ENCODE results near the gene CDC42BPA.
"Not testable (repeated sequence)": the region's sequence is repeated elsewhere in the genome, so short reads cannot be mapped to it uniquely, and the experiment has no call there.

Gene CDC42BPA

DNA sequence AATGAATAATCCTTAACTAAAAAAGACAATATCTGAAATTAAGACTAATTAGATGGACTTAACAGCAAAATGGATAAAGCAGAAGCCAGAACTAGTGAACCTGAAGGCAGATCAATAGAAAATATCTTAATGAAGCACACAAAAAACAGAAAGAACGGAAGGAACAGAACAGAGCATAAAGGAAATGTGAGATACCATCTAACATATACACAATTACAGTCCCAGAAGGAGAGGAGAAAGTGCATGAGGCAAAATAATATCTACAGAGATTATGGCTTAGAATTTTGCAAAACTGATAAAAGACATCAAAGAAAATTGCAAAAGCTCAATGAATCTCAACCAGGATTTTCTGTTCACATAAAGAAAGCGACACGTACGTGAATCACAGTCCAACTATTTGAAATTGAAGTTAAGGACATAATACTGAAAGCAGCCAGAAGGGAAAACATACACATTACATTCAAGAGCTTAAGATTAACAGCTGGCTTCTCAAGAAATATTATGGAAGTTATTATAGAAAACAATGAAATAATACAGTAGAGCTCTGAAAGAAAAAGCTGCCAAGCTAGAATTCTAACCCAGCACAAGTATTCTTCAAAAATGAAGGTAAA, 182.0 kb downstream of the CDC42BPA start:
- no peak for ATAC-seq

DNA sequence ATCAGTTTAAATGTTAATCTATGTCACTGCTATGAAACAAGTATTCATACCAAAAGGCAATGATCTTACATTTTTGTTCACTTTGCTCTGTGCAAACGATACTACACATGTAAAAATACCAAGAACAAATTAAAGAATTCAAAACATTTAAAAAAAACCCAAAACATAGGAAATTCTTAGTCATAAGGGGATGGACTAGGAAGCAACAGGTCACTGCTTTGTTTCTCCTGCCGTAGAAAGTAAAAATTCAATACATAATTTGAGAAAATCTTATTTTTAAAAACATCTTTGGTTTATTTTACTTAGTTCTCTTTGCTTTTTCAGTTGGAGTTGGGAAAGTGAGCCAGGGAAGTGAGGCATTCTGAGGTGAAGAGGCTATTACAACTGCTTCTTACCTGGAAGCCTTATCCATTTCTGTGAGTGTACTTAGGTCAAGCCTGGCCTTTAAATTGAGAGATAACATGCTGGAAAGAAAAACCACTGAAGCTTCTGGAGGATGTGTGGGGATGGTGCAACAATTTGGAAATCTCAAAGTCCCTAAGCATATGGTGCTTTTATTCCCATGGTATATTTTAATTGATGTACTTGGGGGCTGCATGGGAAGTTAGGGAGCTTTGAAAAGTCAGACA, 183.5 kb downstream of the CDC42BPA start:
- no peak for ATAC-seq
- TF ChIP-seq, protein P1, sequence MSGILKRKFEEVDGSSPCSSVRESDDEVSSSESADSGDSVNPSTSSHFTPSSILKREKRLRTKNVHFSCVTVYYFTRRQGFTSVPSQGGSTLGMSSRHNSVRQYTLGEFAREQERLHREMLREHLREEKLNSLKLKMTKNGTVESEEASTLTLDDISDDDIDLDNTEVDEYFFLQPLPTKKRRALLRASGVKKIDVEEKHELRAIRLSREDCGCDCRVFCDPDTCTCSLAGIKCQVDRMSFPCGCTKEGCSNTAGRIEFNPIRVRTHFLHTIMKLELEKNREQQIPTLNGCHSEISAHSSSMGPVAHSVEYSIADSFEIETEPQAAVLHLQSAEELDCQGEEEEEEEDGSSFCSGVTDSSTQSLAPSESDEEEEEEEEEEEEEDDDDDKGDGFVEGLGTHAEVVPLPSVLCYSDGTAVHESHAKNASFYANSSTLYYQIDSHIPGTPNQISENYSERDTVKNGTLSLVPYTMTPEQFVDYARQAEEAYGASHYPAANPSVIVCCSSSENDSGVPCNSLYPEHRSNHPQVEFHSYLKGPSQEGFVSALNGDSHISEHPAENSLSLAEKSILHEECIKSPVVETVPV (CRISPR knock-in tag; IDR thresholded peaks at IDR 0.05): no peak
- no peak for TF ChIP-seq BACH2 (CRISPR knock-in tag; IDR thresholded peaks at IDR 0.05; ENCODE audit: borderline replicate concordance)
- no peak for TF ChIP-seq CSDC2 (CRISPR knock-in tag; IDR thresholded peaks at IDR 0.05)
- TF ChIP-seq ZC3H10 (CRISPR knock-in tag; IDR thresholded peaks at IDR 0.05): no peak
- TF ChIP-seq ESRRG (CRISPR knock-in tag; IDR thresholded peaks at IDR 0.05): no peak
- no peak for TF ChIP-seq SNAI2 (CRISPR knock-in tag; IDR thresholded peaks at IDR 0.05)
- TF ChIP-seq, protein P2, sequence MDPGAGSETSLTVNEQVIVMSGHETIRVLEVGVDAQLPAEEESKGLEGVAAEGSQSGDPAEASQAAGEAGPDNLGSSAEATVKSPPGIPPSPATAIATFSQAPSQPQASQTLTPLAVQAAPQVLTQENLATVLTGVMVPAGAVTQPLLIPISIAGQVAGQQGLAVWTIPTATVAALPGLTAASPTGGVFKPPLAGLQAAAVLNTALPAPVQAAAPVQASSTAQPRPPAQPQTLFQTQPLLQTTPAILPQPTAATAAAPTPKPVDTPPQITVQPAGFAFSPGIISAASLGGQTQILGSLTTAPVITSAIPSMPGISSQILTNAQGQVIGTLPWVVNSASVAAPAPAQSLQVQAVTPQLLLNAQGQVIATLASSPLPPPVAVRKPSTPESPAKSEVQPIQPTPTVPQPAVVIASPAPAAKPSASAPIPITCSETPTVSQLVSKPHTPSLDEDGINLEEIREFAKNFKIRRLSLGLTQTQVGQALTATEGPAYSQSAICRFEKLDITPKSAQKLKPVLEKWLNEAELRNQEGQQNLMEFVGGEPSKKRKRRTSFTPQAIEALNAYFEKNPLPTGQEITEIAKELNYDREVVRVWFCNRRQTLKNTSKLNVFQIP (CRISPR knock-in tag; IDR thresholded peaks at IDR 0.05; ENCODE audit: borderline replicate concordance, low read depth): no peak
- TF ChIP-seq PPARA (CRISPR knock-in tag; IDR thresholded peaks at IDR 0.05; ENCODE audit: borderline replicate concordance): no peak
- no peak for TF ChIP-seq ZNF8 (CRISPR knock-in tag; IDR thresholded peaks at IDR 0.05)
- no peak for TF ChIP-seq ZFP3 (CRISPR knock-in tag; IDR thresholded peaks at IDR 0.05)
- TF ChIP-seq ZFP30 (CRISPR knock-in tag; IDR thresholded peaks at IDR 0.05): no peak
- no peak for TF ChIP-seq ZNF70 (CRISPR knock-in tag; IDR thresholded peaks at IDR 0.05)
- TF ChIP-seq, protein P3, sequence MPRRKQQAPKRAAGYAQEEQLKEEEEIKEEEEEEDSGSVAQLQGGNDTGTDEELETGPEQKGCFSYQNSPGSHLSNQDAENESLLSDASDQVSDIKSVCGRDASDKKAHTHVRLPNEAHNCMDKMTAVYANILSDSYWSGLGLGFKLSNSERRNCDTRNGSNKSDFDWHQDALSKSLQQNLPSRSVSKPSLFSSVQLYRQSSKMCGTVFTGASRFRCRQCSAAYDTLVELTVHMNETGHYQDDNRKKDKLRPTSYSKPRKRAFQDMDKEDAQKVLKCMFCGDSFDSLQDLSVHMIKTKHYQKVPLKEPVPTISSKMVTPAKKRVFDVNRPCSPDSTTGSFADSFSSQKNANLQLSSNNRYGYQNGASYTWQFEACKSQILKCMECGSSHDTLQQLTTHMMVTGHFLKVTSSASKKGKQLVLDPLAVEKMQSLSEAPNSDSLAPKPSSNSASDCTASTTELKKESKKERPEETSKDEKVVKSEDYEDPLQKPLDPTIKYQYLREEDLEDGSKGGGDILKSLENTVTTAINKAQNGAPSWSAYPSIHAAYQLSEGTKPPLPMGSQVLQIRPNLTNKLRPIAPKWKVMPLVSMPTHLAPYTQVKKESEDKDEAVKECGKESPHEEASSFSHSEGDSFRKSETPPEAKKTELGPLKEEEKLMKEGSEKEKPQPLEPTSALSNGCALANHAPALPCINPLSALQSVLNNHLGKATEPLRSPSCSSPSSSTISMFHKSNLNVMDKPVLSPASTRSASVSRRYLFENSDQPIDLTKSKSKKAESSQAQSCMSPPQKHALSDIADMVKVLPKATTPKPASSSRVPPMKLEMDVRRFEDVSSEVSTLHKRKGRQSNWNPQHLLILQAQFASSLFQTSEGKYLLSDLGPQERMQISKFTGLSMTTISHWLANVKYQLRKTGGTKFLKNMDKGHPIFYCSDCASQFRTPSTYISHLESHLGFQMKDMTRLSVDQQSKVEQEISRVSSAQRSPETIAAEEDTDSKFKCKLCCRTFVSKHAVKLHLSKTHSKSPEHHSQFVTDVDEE (CRISPR knock-in tag; IDR thresholded peaks at IDR 0.05): no peak

More for the DNA sequence above, 182.0 kb downstream of the CDC42BPA start:
- TF ChIP-seq, protein P4, sequence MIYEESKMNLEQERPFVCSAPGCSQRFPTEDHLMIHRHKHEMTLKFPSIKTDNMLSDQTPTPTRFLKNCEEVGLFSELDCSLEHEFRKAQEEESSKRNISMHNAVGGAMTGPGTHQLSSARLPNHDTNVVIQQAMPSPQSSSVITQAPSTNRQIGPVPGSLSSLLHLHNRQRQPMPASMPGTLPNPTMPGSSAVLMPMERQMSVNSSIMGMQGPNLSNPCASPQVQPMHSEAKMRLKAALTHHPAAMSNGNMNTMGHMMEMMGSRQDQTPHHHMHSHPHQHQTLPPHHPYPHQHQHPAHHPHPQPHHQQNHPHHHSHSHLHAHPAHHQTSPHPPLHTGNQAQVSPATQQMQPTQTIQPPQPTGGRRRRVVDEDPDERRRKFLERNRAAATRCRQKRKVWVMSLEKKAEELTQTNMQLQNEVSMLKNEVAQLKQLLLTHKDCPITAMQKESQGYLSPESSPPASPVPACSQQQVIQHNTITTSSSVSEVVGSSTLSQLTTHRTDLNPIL (CRISPR knock-in tag; IDR thresholded peaks at IDR 0.05; ENCODE audit: low read depth): no peak
- TF ChIP-seq RARB (CRISPR knock-in tag; IDR thresholded peaks at IDR 0.05) (no peak), ESRRG (CRISPR knock-in tag; IDR thresholded peaks at IDR 0.05) (no peak), ARNTL (CRISPR knock-in tag; IDR thresholded peaks at IDR 0.05; ENCODE audit: borderline replicate concordance, low read depth) (no peak), ZFP3 (CRISPR knock-in tag; IDR thresholded peaks at IDR 0.05) (no peak)

DNA sequence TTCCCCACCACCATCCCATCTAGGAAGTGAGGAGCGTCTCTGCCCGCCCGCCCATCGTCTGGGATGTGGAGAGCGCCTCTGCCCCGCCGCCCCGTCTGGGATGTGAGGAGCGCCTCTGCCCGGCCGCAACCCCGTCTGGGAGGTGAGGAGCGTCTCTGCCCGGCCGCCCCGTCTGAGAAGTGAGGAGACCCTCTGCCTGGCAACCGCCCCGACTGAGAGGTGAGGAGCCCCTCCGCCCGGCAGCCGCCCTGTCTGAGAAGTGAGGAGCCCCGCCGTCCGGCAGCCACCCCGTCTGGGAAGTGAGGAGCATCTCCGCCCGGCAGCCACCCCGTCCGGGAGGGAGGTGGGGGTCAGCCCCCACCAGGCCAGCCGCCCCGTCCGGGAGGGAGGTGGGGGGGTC, 185.6 kb downstream of the CDC42BPA start:
- ATAC-seq: not testable (repeated sequence)

DNA sequence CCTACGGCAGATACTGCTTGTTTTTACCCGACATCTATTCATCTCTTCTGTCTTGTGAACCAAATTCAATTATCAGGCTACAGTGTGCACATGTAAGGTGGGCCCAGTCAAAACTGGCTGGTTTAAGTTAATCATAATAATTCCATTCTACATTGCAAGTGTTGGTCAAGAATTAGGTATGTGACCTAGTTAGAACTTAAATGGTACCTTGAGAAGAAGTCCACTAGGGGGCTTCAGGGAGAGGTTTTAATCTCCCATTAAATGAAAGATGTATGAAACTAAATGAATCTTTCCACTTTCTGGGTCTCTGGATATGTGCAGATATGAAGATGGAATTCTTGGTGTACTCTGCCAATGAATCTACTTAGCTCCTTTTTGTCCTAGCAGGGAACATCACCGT, 187.1 kb downstream of the CDC42BPA start:
- TF ChIP-seq ZNF70 (CRISPR knock-in tag; IDR thresholded peaks at IDR 0.05): no peak
- TF ChIP-seq ARNTL (CRISPR knock-in tag; IDR thresholded peaks at IDR 0.05; ENCODE audit: borderline replicate concordance, low read depth): no peak
- no peak for TF ChIP-seq GLIS3 (CRISPR knock-in tag; IDR thresholded peaks at IDR 0.05)
- TF ChIP-seq ZNF8 (CRISPR knock-in tag; IDR thresholded peaks at IDR 0.05): no peak
- TF ChIP-seq, protein P4 (CRISPR knock-in tag; IDR thresholded peaks at IDR 0.05; ENCODE audit: low read depth): no peak
- peak; percentile 86 for ATAC-seq
